GM12864 (cell line): ENCODE results near the gene DDX10.

Experiments
- DNase-seq: peaks from one replicate; pipeline ENCODE4 v3.0.0-alpha.2; 2011; ENCODE audit warnings: low read depth
- H3K4me3 ChIP-seq: 2 replicates; pipeline ENCODE4 v1.5.1; 2011; ENCODE audit warnings: mild to moderate bottlenecking, low read depth, low read length, control low read depth
- TF ChIP-seq, protein P1 (sequence below): IDR thresholded peaks from 2 replicates; pipeline ENCODE4 v1.5.1; 2011; ENCODE audit warnings: low read depth, mild to moderate bottlenecking, moderate library complexity, low read length, control low read depth, inconsistent platforms; ENCODE audit errors: missing control alignments

Gene DDX10

GRCh38 chr11:108670451-108670850 lies 5.6 kb downstream of the DDX10 start:
- TF ChIP-seq, protein P1, sequence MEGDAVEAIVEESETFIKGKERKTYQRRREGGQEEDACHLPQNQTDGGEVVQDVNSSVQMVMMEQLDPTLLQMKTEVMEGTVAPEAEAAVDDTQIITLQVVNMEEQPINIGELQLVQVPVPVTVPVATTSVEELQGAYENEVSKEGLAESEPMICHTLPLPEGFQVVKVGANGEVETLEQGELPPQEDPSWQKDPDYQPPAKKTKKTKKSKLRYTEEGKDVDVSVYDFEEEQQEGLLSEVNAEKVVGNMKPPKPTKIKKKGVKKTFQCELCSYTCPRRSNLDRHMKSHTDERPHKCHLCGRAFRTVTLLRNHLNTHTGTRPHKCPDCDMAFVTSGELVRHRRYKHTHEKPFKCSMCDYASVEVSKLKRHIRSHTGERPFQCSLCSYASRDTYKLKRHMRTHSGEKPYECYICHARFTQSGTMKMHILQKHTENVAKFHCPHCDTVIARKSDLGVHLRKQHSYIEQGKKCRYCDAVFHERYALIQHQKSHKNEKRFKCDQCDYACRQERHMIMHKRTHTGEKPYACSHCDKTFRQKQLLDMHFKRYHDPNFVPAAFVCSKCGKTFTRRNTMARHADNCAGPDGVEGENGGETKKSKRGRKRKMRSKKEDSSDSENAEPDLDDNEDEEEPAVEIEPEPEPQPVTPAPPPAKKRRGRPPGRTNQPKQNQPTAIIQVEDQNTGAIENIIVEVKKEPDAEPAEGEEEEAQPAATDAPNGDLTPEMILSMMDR: no peak
- H3K4me3 ChIP-seq: no peak overlapping the region
- DNase-seq: no peak

DNA sequence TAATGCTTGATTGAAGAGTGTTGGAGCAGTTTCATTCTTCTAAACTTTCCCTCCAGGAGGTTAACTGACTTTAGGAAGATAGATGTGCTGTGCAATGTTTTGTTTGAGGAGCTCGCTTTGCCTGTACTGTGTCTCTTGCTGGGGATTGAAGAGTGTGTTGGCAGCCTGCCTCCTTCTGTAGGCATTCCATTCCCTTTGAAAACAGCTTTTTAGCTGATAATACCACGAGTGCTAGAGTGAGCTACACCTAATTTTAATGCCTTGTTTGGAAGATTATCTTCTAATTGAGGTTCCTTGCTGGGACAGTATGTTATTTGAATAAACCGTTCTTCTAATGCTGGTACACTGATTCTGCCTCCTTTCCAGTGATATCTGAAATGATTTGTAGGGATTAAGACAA lies 7.2 kb downstream of the DDX10 start:
- no peak overlapping the region for H3K4me3 ChIP-seq
- TF ChIP-seq, protein P1: no peak
- DNase-seq: no peak

DNA sequence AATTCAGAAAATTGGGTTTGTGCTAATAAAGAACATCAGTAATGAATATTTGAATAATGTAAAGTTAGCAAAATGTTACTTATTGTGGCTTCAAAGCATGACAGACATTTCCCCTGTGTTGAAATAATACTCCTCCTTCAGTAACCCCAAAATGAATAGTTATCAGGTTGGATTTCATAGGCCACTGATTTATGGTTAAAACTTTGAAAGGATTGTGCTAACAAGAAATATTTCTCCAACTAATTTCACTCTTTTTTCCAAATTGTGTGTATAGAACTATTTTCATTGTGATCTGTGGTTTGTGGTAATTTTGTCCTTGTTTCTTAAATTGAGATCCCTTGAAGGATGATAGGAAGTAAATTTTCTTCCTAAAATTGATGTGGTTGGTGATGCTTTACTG lies 7.9 kb downstream of the DDX10 start:
- TF ChIP-seq, protein P1: no peak
- no peak overlapping the region for H3K4me3 ChIP-seq
- DNase-seq: no peak

- no peak overlapping the region for H3K4me3 ChIP-seq
- DNase-seq: no peak
- TF ChIP-seq, protein P1: no peak
These were observed 14.2 kb downstream of the DDX10 start for GRCh38 chr11:108679045-108679444.

GRCh38 chr11:108680271-108680670 lies 15.4 kb downstream of the DDX10 start:
- H3K4me3 ChIP-seq: no peak overlapping the region
- no peak for DNase-seq
- TF ChIP-seq, protein P1: no peak

- DNase-seq: no peak
- TF ChIP-seq, protein P1: no peak
- no peak overlapping the region for H3K4me3 ChIP-seq
These were observed 20.7 kb downstream of the DDX10 start for GRCh38 chr11:108685419-108686130.

GRCh38 chr11:108693852-108694251 lies 29.0 kb downstream of the DDX10 start:
- no peak overlapping the region for H3K4me3 ChIP-seq
- DNase-seq: no peak
- TF ChIP-seq, protein P1: no peak
